GM12891 (cell line): Measurements from ENCODE around the gene KLF16.

ENCODE experiments used
- POLR2A ChIP-seq: IDR thresholded peaks from 2 replicates; pipeline ENCODE4 v1.6.1; 2011; ENCODE audit warnings: low read depth, low read length, control low read depth
- POLR2AphosphoS5 ChIP-seq: IDR thresholded peaks from 2 replicates; pipeline ENCODE4 v1.6.1; 2011; ENCODE audit warnings: low read depth, low read length, control low read depth
- TAF1 ChIP-seq: IDR thresholded peaks from 2 replicates; pipeline ENCODE4 v1.6.1; 2011; ENCODE audit warnings: low read depth, low read length, control low read depth

GRCh38 chr19:1862424-1863327 lies 703 bp downstream of the KLF16 start:
- TF ChIP-seq POLR2A (no peak), POLR2AphosphoS5 (no peak), TAF1 (no peak)
